HG03066 (cell line): Measurements from ENCODE around the gene ICA1L.

Experiments
- ATAC-seq: cut with Tn5 transposase; IDR thresholded peaks from one replicate; pipeline ENCODE4 v1.9.1; 2021; ENCODE audit warnings: low read depth; ENCODE audit not compliant: unreplicated experiment

ICA1L gene

DNA sequence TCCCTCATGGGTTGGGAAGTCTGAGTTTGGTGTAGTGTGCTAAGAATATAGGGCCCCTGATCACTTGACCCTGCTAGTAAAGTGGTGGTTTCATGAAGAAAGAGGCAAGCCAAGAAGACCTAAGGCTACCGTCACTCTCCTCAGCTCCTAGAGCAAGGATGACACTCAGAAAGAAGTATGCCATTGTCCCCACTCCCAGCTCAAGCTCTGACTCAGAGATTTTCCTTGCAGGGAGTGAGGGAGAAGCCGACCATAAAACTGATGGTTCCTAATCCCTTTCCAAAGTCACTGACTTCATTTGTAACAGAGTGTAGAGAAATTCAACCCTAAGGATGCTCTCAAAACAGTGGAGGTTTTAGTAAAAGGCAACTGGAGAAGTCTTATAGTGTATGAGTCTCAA, 80.9 kb downstream of the ICA1L start:
- no peak for ATAC-seq

DNA sequence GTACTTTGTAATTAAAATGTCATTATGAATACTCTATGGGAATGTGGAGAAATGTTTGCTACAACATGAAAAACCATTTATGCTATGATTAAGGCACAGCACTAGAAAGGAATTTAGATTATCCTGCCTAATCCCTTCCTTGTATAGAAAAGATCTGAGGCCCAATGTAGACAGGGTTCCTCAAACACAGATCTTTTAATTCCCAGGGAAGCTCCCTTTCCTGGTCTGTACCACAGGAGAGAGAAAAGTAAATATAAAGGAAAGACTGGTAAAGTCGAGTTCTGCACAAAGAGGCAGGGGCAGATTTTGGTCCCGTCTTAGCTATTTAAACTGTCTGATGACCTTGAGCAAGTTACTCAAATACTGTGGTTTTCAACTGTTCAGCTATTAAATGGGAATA, 84.7 kb downstream of the ICA1L start:
- no peak for ATAC-seq

DNA sequence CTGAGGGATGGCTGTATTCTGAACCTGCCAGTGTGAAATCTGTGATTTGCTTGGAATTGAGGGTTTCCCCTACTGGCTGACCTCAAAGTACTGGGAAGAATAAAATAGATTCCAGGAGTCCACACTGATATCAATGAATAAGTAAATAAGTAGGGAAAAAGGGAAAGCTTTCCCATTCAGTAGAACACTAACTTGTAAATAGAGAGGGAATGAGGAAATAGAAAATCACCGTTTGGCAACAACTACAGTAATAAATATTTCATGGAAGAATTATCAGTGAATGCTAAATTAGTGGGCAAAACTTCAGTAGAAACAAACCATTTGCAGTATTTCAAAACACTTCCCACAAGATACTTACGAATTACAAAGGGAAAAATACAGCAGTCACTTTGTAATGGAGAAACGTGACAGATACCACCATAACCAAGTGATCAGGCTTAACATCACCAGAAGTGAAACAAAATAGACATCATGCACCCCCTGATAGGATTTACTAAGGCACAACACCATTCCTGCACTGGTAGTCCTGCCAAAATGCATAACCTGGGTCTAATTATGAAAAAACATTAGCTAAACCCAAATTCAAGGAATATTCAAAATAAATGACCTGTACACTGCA, 88.5 kb downstream of the ICA1L start:
- no peak for ATAC-seq

DNA sequence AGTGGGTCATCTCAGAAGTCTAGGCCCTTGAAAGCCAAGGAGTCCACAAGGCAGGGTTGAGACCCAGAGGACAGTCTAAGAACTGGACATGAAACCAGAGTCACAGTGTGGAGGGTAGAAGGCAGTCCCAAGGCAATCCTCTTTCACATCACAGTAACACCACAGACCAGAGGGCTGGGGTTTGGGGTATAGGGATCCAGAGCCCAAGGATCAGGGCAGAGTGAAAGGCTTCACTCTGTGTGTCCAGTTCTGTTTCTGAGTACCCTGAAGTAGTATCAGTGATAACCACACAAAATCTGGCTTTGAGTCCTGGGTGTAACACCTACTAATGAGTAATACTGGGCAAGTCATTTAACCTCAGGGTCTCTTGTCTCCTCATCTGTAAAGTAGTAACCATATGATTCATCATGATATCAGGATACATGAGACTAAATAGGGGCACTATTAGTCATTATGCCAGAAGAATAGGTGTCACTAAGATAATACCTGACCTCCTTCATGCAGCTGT, 91.0 kb downstream of the ICA1L start:
- ATAC-seq = no peak

DNA sequence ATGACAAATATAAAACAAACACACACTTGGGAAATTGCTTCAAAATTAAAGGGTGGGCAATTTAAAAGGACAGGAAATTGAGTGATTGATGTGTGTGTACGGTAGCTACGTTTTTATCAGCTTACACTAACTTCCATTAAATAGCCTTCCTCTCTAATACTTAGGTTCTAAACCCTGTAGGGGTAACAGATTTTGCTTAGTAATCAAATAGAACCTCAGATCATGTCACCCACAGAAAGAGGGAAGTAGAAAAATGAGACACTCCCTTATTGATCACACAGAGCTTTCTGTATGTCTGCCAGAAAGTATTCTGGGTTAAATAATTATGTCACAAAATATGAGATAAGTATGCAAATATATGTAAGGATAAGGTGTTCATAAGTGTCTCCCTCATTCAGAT, 93.3 kb downstream of the ICA1L start:
- ATAC-seq = no peak

DNA sequence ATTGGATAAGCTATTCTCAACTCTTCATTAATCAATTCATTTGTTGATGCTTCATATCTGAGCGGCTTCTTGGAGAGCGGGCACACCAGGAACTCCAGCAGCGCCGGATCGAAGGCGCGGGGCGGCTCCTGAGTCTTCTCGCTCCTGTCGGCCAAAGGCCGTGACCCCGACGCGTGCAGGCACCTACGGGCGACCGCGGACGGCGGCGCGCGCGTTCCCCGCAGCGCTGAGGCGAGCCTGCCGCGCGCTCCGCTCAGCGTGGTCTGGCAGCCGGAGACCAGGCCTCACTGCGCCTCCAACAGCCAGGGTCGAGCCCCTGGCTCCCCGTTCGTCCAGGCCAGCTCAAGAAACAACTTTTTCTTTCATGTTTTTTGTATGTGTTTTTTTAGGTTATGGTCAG, 97.5 kb downstream of the ICA1L start:
- no peak for ATAC-seq

DNA sequence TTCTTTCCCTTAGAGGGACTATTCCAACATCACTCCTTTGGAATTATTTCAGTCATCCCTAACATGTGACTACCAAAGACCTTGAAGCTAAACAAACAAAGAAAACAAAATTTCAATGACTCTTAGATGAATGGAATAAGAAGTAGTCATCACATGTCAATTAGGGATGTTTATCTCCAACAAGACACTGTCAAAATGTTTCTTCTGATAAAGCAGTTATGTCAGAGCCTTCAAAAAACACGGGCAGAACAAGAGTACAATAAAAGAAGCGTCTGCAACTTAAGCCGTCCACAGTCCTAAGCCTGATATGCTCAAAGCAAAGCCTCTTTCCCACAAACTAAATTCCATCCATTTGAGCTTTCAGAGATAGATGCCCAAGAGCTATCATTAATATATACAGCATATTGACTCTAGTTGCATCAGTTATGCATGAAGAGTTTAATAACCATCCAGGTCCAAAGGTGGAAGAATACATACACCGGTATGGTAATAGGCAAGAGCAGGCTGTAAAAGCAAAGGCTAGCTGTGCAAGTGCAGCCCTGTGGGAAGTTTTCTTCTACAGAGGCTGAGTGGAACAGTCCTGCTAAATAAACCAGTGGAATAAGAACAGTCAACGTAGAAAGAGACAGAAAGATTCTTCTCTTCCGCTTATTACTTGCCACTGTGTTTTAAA, 98.1 kb downstream of the ICA1L start:
- ATAC-seq = no peak

DNA sequence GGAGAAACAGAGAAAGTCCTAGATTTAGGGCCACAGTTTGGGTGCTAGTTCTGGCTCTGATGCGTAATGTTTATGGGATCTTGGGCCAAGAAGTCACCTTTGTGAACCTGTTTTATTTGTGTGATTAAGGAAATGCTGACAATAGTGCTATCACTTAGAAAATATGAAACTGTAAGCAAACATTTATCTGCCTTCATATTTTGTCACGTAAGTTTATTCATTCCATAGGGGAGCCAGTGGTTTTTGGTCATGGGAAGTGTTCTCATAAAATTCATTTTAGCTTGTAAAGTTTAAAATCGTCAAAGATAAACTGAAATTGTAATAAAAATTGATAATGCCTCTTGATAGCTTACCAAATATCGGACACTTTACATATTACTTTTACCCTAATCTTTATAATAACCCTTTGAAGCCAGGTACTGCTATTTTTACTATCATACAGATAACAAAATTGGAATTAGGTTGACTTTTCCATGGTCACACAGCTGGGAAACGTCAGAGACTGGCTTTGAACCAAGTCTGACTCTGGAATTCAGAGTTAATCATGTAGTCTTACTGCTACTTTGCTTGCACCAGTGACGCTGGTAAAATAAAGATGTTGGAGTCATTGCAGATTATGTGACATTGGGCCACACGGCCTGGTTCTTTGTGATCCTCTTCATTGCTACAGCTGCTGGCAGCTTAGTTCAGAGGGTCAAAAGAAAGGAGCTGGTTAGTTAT, 99.7 kb downstream of the ICA1L start:
- no peak for ATAC-seq

DNA sequence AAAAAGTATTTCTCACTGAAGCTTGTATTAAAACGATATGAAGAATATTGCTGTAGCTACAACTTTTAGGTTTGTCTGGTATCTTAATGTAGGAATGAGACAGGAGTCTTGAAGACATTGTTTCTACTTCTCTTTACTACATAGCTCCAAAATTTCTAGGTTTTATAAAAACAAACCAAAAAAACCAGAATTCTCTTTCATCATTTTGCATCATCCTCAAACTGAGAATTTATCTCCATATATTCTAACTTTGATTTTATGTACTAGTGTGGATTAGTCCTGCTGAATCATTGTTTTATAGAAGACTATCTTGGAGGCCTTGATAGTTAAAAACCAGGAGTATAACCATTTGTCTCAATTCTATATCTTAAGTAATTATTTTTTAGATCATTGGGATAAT, 100.2 kb downstream of the ICA1L start:
- ATAC-seq = no peak

DNA sequence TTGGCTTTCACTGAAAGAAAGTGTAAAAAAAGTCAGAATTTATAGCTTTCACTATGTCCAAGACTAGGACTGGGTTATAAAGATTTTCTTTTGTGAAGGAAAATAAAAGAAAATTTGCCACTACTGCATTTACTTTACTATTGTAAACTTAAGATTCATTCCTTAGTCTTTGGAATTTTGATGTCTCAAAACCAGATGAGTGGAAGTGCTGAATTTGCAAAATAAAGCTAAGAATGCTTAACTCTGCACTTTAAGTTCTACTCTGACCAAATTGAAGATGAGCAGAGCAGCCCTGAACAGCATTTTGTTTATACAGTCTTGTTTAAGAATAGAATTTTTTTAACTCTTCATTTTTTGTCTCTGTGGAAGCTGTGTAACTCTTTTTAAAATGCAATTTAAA, 102.4 kb downstream of the ICA1L start:
- ATAC-seq = no peak

DNA sequence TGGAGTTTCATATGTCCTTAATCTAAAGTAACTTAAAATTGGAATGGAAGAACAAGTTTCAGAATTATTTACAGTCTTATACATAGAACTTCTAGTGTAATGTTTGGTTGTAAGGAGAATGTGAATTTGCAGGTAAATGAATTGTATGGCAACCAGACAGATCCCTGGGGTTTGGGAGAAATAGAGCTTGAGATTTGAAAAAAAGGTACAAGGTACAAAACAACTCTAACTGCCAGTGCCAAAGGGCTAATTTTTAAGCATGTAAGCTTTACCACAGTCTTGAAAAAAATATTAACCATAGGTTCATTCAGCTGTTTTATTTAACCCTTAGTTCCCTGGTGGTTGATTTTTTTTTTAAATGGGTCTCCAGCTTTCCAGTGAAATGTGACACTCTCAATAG, 103.3 kb downstream of the ICA1L start:
- no peak for ATAC-seq

DNA sequence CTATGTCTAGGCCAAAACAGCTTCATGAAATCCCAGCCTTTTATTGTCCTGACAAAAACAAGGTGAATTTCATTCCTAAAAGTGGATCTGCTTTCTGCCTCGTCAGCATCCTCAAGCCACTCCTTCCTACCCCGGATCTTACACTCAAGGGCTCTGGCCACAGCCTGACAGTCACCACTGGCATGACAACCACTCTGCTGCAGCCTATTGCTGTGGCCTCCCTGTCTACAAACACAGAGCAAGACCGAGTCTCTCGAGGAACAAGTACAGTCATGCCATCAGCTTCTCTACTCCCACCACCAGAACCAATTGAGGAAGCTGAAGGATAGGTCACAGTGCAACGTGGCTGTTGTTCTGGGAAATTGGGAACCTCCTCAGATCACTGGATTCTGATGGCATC, 106.1 kb downstream of the ICA1L start:
- ATAC-seq = no peak

DNA sequence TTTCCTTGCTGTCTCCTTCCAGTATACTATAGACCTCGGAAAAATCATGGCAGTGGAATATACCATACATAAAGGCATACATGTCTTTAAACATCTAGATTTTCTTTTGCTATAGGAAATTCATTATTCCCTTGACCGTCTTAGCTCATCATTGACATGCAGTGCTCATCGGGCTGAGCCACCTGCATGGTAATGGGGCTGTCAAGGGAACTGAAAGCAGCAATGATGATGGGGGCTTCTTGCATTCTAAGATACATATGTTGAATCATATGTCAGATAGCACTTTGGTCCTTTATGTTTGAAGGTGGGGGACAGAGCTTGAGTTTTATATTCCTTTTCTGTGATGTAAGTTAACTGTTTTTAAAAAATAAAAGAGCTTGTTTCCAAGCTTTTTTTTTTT, 106.6 kb downstream of the ICA1L start:
- ATAC-seq = no peak

DNA sequence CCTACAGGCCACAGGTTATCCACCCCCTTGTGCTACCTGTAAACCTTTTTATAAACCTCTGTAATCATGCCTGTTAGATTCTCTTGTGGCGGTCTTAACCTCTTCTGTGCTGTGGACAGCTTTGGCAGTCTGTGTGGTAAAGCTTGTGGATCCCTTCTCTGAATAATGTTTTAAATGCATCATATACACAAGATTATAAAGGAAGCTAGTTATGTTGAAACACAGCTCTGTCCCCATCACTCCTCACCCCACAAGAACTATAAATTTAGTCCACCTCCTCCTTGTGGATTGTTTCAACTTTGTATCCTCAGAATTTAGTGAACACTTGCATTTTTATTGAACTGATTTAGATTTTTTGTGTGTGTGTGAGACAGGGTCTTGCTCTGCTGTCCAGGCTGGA, 107.7 kb downstream of the ICA1L start:
- no peak for ATAC-seq

DNA sequence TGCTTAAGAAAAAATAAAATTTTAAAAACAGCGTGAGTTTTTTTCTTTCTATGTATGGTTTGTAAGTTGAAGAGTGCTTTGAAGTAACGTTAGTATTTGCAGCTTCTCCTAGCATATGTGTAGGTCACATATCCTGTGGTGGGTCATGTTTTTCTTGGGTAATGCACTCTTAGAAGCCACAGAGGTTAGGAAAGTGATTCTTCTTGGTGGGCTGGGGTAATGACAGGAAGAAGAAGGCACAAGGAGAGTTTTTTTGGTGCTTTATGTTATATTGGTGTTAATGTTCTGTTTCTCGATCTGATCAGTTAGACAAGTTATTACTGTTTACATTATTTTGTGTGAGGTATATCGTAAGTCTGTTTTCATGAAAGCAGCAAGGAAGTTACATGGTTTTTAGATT, 109.0 kb downstream of the ICA1L start:
- no peak for ATAC-seq

DNA sequence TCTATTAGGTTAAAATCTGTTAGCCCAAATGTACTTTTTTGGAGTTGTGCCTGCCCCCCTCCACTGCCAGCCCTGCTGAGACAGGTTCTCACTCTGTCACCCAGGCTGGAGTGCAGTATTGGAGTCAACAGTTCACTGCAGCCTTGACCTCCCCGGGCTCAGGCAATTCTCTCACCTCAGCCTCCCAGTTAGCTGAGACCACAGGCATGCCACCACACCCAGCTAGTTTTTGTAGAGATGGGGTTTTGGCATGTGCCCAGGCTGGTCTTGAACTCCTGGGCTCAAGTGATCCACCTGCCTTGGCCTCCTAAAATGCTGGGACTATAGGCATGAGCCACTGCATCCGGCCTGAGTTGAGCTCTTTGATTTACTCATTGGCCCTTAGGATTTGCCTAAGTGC, 110.7 kb downstream of the ICA1L start:
- ATAC-seq = no peak

DNA sequence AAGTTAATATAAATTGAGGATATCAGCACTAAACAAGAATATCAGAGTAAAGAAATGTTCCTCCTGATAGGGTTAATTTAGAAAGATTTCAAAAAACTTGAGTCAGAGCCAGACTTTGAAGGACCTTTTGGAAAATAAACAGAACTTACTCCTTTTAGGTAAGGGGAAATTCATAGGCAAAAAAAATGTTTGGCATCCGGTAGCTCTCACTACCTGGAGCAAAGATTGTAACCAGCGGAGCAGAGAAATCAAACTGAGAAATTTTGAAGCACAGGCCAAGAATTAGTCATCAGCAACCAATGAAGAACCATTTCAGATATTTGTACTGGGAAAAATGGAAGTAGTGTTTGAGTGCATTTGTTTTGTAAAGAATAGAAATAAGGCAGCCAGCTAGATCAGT, 113.0 kb downstream of the ICA1L start:
- no peak for ATAC-seq

DNA sequence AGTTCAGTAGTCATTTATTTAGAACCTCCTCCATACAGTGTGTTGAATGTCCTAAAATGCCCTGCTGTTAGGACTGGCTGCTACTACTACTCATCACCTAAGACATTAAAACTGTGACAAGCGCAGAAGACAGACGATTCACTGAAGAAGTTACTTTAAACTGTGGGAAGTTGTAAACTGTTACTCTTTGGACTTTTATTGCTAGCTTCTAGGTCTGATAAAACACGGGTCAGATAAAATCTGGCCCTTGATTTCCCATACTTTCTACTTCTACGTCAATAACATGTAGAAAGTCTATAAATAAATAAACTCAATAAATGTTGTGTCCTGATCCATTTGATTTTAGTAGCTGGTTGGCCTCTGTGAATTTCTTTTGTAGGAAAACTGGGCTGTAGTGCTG, 113.4 kb downstream of the ICA1L start:
- ATAC-seq = no peak

DNA sequence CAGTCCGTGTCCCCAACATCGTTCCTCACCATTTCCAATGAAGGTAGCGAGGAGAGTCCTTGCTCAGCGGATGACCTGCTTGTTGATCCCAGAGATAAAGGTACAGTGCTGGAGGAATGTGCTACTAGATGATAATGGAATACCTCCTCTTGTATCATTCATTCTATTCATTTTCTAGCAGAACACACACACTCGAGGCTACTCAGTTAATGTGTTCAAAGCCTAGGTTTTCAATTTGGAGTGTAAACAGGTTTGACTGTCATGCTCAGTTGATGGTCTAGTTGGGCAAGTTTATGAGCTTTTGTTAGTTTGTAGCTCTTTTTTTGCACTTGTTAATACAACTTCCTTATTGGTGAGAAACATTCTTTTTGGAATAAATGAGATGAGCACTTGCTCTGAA, 114.2 kb downstream of the ICA1L start:
- no peak for ATAC-seq

DNA sequence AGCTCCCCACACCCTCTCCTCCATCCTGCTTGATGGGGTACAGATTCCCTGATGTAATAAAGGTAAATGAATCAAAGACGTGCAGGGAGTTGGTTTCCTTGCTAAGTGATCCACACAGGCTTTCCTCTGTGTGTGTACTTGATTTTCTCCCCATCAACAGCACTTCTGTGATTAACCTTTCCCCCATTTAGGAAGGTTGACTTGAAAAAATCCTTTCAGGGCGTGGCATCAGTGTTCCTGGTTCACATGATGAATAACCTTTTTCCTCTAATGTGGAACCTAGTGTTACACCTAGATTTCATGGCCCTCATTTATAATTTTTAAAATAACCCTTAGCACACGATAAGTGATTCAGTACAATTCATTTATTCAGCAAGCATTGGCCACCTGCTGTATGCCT, 115.0 kb downstream of the ICA1L start:
- ATAC-seq = no peak

DNA sequence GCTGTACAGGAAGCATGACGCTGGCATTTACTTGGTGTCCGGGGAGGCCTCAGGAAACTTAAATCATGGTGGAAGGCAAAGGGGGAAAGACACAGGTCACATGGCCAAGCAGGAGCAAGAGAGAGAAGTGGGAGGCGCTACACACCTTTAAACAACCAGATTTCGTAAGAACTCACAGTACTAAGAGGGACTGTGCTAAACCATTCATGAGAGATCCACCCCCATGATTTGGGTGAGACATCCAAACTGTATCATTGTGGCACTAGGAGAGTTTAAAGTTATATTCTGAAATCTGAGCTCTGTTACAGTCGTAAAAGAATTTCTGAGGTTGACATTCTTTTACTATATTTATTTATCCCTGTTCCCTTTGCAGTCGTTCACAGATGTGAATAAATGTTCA, 116.6 kb downstream of the ICA1L start:
- ATAC-seq = no peak

DNA sequence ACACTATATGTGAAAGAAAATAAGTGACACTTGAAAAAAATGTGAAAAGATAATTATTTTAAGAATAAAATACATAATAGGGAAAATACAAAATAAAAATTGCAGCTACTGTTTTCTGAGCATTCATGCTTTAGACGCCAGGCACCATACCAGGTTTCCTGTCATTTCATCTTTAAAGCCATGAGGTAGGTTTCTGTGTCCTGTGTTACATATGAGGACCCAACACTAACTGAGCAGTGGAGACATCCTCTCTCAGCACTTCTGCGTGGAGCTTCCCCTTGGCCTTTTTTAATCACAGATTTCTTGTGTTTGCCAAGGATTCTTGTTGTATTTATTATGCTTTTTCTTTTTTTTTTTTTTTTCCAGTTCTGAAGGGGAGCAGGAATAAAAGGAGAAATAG, 119.5 kb downstream of the ICA1L start:
- ATAC-seq = no peak
